Spleen (tissue), 7 donors: ENCODE data around the gene HUNK.

Experiments used
- CTCF ChIP-seq, 11 experiments: fragments of 200-600 bp in 7 of 11; fragments of 450-650 bp in 4 of 11; sonication (generic) in 4 of 11; IDR thresholded peaks in 8 of 11; conservative IDR thresholded peaks in 3 of 11; 1 replicate in 7 of 11; 2 replicates in 4 of 11; pipeline versions ENCODE4 v1.4.0 to v1.8.0; 2016 to 2021; ENCODE audit warnings: antibody characterized with exemption in 11 of 11, inconsistent platforms in 4 of 11, mild to moderate bottlenecking in 1 of 11
- POLR2A ChIP-seq, 3 donors: fragments of 450-650 bp; IDR thresholded peaks; one replicate each; pipeline ENCODE4 v1.5.1; 2017; ENCODE audit warnings: antibody characterized with exemption in 3 of 3, mild to moderate bottlenecking in 1 of 3
- donor health status: DM: no; HTN: no; CAD: no; lungs with moderate emphysema.
- donor health status: DM: no; HTN: no; CAD: no.
- donor health status: DM: no; HTN: no; CAD: no.

- TF ChIP-seq POLR2A (IDR thresholded peaks at IDR 0.05) = no peak
- TF ChIP-seq CTCF (IDR thresholded peaks at IDR 0.05 in 8 of 11, conservative IDR thresholded peaks at IDR 0.05 in 3 of 11) = no peak
Measured at GRCh38 chr21:31992391-31992790, 119.6 kb downstream of the HUNK start.
